ENCODE results near the gene DIPK1B.

- TF ChIP-seq CTCF (IDR thresholded peaks at IDR 0.05; ENCODE audit: extremely low read depth in 1 of 2, insufficient read depth in 1 of 2, low read depth in 1 of 2, low read length in 2 of 2) (no peak), EZH2 (IDR thresholded peaks at IDR 0.05; ENCODE audit: borderline replicate concordance, low read depth, low read length, severe bottlenecking) (no peak), POLR2A (IDR thresholded peaks at IDR 0.05; ENCODE audit: low read depth, low read length) (no peak), POLR2AphosphoS5 (IDR thresholded peaks at IDR 0.05; ENCODE audit: insufficient read depth, low read depth, low read length) (no peak), MAX (IDR thresholded peaks at IDR 0.05; ENCODE audit: insufficient read depth, insufficient read length) (no peak), FOS (IDR thresholded peaks at IDR 0.05; ENCODE audit: borderline replicate concordance, insufficient read depth, low read length) (no peak), JUN (IDR thresholded peaks at IDR 0.05; ENCODE audit: borderline replicate concordance, insufficient read depth, insufficient read length, low read depth) (no peak), GATA2 (IDR thresholded peaks at IDR 0.05; ENCODE audit: insufficient read depth, insufficient read length, low read depth, low read length) (no peak)
Observed at GRCh38 chr9:136717399-136717798, 5.0 kb downstream of the DIPK1B start.
